Measurements from ENCODE around the gene PSME1. TPM values are rescaled to one million over a fixed set of nuclear protein-coding genes. Genes with fewer than 3 reads are reported as not detected.
A peak's percentile ranks its signal among the peaks of the same experiment; 100 is the strongest.

PSME1 gene
- total and polyA plus RNA-seq, 2 of the 13 experiments (the other 11 are each of a cell fraction or from before 2014, with no cell fraction given): 159 to 608 TPM

DNA sequence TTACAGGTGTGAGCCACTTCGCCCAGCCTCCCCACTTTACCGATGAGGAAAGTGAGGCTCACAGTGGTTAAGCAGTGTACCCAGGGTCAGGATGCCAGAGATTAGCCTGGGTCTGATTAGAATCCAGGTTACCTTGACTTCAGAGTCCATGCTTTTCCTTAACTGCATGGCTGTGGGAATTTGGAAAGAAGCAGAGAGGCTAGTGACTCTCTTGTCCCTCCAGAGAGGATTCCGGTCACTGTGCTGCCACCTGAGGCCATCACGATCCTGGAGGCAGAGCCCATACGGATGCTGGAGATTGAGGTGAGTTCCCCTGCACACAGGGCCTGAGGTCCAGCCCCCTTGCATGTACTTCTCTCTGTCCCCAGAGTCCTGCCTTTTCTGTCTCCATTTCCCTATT is 40.6 kb downstream of the PSME1 start:
- H3K36me3 ChIP-seq (replicated peaks in 1 of 2; ENCODE audit: control insufficient read depth in 1 of 2, insufficient read depth in 2 of 2, low read length in 2 of 2): peaks cover 37 to 40% of the 10 kb centered on the region in 2 experiments
- peak; percentile 15 for FAIRE-seq
- ChIA-PET CTCF (ENCODE audit: low intra/inter-chr PET ratio, low total read pairs) (no interaction called here), POLR2A (interaction anchor here (1.0 to 6.7 kb wide), 10 partner anchors 12 to 83 kb away, joined by 3 to 65 read pairs (median 6); partner anchors contain the start of genes DCAF11, EMC9, IPO4 and IRF9)
- no peaks in the 10 kb centered on the region for H3K4me1 ChIP-seq (ENCODE audit: insufficient read depth, low read length)
- BruUV-seq (replicated peaks): no TSS peak
- WGBS (ENCODE audit: low lambda C conversion rate): 95% methylated on average over 5 of the region's 5 CpGs
- no peaks in the 10 kb centered on the region for H3K79me2 ChIP-seq (ENCODE audit: insufficient read depth, low read length)
- no peak overlapping the region for H3K27ac ChIP-seq (ENCODE audit: extremely low read length, insufficient read depth, low read length)
- no peaks in the 10 kb centered on the region for H3K9me3 ChIP-seq (ENCODE audit: low read length)
- H3K4me2 ChIP-seq (ENCODE audit: low read depth, low read length): no peak overlapping the region
- no peak overlapping the region for H3K4me3 ChIP-seq (replicated peaks in 1 of 3; ENCODE audit: insufficient read depth in 1 of 3, low read depth in 2 of 3, low read length in 3 of 3)
- in situ Hi-C loops (cut with HindIII; ENCODE audit: extremely low pct_ligation_motif_present, low pct_unique_long_range_greater_than_20kb) (no loop called here), intact Hi-C loops (cut with micrococcal nuclease; ENCODE audit: unreplicated experiment) (no loop called here)
- no peak for ATAC-seq
- H3K9ac ChIP-seq (ENCODE audit: insufficient read depth, low read depth, low read length): no peak overlapping the region
- no peaks in the 10 kb centered on the region for H4K20me1 ChIP-seq (ENCODE audit: insufficient read depth, low read length)
- no peak for DNase-seq (ENCODE audit: low spot score)
- no peak overlapping the region for H2AFZ ChIP-seq (ENCODE audit: low read length)
- H3K27me3 ChIP-seq (ENCODE audit: control insufficient read depth in 1 of 2, insufficient read depth in 2 of 2, low read length in 2 of 2): no peaks in the 10 kb centered on the region
- TF ChIP-seq THYN1 (CRISPR knock-in tag; IDR thresholded peaks at IDR 0.05; ENCODE audit: borderline replicate concordance, low read depth): no peak
- TF ChIP-seq ZNF547 (CRISPR knock-in tag; IDR thresholded peaks at IDR 0.05): 0 out of 2 replicates have a peak, but pooled peaks have one; percentile 23
- TF ChIP-seq CEBPG (CRISPR knock-in tag; IDR thresholded peaks at IDR 0.05): no peak
- no peak for TF ChIP-seq PRMT3 (CRISPR knock-in tag; IDR thresholded peaks at IDR 0.05; ENCODE audit: borderline replicate concordance, low read depth)
- TF ChIP-seq ZNF343 (CRISPR knock-in tag; IDR thresholded peaks at IDR 0.05): 0 out of 2 replicates have a peak, but pooled peaks have one; percentile 62
- peak; percentile 28; the same call in 1 of the 2 replicates for TF ChIP-seq ZC3H4 (CRISPR knock-in tag; IDR thresholded peaks at IDR 0.05; ENCODE audit: borderline replicate concordance)
- TF ChIP-seq ZNF333 (CRISPR knock-in tag; IDR thresholded peaks at IDR 0.05; ENCODE audit: borderline replicate concordance): no peak
- TF ChIP-seq SYNCRIP (IDR thresholded peaks at IDR 0.05; ENCODE audit: insufficient read depth, low read depth, low read length): no peak
- TF ChIP-seq, protein P1, sequence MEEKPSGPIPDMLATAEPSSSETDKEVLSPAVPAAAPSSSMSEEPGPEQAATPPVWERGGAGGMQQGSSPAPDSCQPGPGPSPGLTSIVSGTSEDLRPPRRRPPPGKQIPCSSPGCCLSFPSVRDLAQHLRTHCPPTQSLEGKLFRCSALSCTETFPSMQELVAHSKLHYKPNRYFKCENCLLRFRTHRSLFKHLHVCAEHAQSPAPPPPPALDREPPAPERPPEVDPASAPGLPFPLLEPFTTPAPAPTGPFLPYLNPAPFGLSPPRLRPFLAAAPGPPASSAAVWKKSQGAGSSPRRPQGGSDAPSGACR (CRISPR knock-in tag; IDR thresholded peaks at IDR 0.05): no peak
- no peak for TF ChIP-seq ZNF878 (CRISPR knock-in tag; IDR thresholded peaks at IDR 0.05)
- TF ChIP-seq SP2 (CRISPR knock-in tag; IDR thresholded peaks at IDR 0.05): no peak
- TF ChIP-seq ZNF232 (CRISPR knock-in tag; IDR thresholded peaks at IDR 0.05; ENCODE audit: borderline replicate concordance): no peak
- TF ChIP-seq, protein P2, sequence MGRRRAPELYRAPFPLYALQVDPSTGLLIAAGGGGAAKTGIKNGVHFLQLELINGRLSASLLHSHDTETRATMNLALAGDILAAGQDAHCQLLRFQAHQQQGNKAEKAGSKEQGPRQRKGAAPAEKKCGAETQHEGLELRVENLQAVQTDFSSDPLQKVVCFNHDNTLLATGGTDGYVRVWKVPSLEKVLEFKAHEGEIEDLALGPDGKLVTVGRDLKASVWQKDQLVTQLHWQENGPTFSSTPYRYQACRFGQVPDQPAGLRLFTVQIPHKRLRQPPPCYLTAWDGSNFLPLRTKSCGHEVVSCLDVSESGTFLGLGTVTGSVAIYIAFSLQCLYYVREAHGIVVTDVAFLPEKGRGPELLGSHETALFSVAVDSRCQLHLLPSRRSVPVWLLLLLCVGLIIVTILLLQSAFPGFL (CRISPR knock-in tag; IDR thresholded peaks at IDR 0.05): no peak
- TF ChIP-seq, protein P3, sequence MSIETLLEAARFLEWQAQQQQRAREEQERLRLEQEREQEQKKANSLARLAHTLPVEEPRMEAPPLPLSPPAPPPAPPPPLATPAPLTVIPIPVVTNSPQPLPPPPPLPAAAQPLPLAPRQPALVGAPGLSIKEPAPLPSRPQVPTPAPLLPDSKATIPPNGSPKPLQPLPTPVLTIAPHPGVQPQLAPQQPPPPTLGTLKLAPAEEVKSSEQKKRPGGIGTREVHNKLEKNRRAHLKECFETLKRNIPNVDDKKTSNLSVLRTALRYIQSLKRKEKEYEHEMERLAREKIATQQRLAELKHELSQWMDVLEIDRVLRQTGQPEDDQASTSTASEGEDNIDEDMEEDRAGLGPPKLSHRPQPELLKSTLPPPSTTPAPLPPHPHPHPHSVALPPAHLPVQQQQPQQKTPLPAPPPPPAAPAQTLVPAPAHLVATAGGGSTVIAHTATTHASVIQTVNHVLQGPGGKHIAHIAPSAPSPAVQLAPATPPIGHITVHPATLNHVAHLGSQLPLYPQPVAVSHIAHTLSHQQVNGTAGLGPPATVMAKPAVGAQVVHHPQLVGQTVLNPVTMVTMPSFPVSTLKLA (IDR thresholded peaks at IDR 0.05): no peak
- TF ChIP-seq, protein P4, sequence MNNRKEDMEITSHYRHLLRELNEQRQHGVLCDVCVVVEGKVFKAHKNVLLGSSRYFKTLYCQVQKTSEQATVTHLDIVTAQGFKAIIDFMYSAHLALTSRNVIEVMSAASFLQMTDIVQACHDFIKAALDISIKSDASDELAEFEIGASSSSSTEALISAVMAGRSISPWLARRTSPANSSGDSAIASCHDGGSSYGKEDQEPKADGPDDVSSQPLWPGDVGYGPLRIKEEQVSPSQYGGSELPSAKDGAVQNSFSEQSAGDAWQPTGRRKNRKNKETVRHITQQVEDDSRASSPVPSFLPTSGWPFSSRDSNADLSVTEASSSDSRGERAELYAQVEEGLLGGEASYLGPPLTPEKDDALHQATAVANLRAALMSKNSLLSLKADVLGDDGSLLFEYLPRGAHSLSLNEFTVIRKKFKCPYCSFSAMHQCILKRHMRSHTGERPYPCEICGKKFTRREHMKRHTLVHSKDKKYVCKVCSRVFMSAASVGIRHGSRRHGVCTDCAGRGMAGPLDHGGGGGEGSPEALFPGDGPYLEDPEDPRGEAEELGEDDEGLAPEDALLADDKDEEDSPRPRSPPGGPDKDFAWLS (CRISPR knock-in tag; IDR thresholded peaks at IDR 0.05; ENCODE audit: borderline replicate concordance): 0 out of 2 replicates have a peak, but pooled peaks have one; percentile 7
- TF ChIP-seq ZNF234 (CRISPR knock-in tag; conservative IDR thresholded peaks at IDR 0.05): no peak
- no peak for TF ChIP-seq ZNF12 (CRISPR knock-in tag; IDR thresholded peaks at IDR 0.05)
- 0 out of 2 replicates have a peak, but pooled peaks have one; percentile 19 for TF ChIP-seq ZZZ3 (CRISPR knock-in tag; IDR thresholded peaks at IDR 0.05; ENCODE audit: borderline replicate concordance)
- TF ChIP-seq ZFY (CRISPR knock-in tag; IDR thresholded peaks at IDR 0.05): no peak
- 0 out of 2 replicates have a peak, but pooled peaks have one; percentile 7 for TF ChIP-seq RXRA (CRISPR knock-in tag; IDR thresholded peaks at IDR 0.05)
- TF ChIP-seq FOXC1 (CRISPR knock-in tag; IDR thresholded peaks at IDR 0.05; ENCODE audit: borderline replicate concordance): 0 out of 2 replicates have a peak, but pooled peaks have one; percentile 22

All from HepG2 (cell line).